ENCODE measurements around the gene FIBP.

Gene FIBP

DNA sequence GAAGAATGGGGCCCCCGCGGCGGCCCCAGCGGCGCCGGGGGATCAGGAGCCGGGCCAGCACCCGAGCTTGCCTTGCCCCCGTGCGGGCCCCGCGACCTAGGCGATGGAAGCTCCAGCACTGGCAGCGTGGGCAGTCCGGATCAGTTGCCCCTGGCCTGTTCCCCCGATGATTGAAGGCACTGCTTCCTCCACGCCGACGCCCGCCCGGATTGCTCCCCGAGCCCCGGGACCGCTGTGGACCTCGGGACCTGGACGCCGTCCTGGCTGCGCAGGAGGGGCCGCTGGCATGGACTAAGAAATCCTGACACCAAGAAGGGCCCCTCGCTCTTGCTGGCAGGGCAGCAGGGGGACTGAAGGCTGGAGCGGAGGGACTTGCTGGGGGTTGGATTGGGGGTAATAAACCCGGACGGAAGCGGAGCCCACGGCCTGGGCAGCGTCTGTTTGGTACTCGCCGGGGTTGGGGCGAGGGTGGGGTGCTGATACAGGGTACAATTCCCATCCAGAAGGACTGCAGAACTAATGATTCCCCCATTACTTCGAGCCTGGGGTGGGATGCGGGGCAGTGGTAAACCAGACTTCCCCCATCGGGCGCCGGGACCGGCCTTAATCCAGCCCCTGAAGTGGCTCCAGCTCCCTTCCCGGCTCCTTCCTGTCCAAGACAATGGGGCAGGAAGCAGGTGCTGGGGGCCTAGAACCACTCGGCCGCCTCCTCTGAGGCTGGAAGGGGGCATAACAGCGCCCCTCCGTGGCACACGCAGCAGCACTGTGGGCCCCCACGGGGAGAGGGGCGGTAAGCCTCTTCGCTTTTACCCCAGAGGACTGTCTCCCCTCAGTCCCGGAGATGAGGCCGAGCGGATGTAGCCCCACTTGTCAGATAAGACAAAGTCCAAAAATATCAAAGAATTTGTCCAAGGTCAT, 3.2 kb upstream of the FIBP start:
- no peak for DNase-seq (ENCODE audit: low spot score)
- TF ChIP-seq, protein P1, sequence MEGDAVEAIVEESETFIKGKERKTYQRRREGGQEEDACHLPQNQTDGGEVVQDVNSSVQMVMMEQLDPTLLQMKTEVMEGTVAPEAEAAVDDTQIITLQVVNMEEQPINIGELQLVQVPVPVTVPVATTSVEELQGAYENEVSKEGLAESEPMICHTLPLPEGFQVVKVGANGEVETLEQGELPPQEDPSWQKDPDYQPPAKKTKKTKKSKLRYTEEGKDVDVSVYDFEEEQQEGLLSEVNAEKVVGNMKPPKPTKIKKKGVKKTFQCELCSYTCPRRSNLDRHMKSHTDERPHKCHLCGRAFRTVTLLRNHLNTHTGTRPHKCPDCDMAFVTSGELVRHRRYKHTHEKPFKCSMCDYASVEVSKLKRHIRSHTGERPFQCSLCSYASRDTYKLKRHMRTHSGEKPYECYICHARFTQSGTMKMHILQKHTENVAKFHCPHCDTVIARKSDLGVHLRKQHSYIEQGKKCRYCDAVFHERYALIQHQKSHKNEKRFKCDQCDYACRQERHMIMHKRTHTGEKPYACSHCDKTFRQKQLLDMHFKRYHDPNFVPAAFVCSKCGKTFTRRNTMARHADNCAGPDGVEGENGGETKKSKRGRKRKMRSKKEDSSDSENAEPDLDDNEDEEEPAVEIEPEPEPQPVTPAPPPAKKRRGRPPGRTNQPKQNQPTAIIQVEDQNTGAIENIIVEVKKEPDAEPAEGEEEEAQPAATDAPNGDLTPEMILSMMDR (IDR thresholded peaks at IDR 0.05; ENCODE audit: borderline replicate concordance, control extremely low read depth, extremely low read depth, insufficient read depth, missing control alignments), result peak; percentile 73
- in situ Hi-C loops (cut with MboI; ENCODE audit: low sequenced_read_pairs, unreplicated experiment), result no loop called here

DNA sequence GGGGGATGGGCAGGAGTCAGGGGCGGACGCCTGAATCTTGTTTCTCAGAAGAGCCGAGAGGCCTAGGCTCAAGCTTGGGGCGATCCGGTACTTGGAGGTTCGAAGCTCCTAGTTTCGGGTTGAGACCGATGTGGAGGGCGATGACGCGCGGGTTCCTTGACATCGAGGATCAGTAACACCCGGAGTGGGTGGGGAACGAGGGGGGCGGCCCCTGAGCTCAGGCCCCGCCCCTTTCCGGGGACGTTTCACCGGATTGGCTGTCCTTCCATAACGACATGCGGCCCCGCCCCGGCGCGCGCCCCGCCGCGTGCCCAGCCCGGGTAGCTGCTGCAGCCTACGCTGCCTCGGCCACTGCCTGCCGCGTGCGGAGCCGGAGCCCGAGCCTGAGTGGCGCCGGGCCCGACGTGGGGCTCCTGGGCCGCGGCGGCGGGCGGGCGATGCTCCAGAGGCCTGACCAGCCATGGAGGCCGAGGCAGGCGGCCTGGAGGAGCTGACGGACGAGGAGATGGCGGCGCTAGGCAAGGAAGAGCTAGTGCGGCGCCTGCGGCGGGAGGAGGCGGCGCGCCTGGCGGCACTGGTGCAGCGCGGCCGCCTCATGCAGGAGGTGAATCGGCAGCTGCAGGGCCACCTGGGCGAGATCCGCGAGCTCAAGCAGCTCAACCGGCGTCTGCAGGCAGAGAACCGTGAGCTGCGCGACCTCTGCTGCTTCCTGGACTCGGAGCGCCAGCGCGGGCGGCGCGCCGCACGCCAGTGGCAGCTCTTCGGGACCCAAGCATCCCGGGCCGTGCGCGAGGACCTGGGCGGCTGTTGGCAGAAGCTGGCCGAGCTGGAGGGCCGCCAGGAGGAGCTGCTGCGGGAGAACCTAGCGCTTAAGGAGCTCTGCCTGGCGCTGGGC, 2.3 kb upstream of the FIBP start, which contains the start of gene CCDC85B:
Gene CCDC85B (plus strand): TSS at position 350 of the 895 bp plus-strand sequence. CDS start 111 bp downstream, at position 461.
- TF ChIP-seq, protein P1 (IDR thresholded peaks at IDR 0.05; ENCODE audit: borderline replicate concordance, control extremely low read depth, extremely low read depth, insufficient read depth, missing control alignments), result no peak
- in situ Hi-C loops (cut with MboI; ENCODE audit: low sequenced_read_pairs, unreplicated experiment), result no loop called here
- DNase-seq (ENCODE audit: low spot score), result peak; percentile 96

DNA sequence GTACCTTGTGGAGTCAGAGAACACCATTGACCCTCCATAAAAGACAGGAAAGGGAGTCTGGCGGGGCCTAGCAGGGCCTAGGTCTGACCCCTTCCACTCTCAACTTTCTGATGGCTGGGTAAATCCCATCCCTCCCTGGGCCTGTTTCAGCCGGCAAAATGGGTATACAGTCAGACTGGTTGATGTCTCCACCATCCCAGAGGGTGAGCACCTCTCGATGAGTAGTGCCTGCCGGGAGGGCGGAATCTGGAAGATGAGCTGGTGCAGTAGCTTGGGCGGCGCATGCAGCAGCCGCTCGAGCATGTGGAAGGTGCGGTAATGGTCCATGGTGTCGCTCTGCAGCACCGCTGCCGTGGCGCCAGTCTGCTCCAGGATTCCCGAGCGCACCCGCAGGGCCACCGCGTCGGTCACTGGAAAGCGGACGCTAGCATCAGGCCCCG, 528 bp downstream of the FIBP start:
- in situ Hi-C loops (cut with MboI; ENCODE audit: low sequenced_read_pairs, unreplicated experiment), result no loop called here
- no peak for DNase-seq (ENCODE audit: low spot score)
- TF ChIP-seq, protein P1 (IDR thresholded peaks at IDR 0.05; ENCODE audit: borderline replicate concordance, control extremely low read depth, extremely low read depth, insufficient read depth, missing control alignments), result peak; percentile 0

DNA sequence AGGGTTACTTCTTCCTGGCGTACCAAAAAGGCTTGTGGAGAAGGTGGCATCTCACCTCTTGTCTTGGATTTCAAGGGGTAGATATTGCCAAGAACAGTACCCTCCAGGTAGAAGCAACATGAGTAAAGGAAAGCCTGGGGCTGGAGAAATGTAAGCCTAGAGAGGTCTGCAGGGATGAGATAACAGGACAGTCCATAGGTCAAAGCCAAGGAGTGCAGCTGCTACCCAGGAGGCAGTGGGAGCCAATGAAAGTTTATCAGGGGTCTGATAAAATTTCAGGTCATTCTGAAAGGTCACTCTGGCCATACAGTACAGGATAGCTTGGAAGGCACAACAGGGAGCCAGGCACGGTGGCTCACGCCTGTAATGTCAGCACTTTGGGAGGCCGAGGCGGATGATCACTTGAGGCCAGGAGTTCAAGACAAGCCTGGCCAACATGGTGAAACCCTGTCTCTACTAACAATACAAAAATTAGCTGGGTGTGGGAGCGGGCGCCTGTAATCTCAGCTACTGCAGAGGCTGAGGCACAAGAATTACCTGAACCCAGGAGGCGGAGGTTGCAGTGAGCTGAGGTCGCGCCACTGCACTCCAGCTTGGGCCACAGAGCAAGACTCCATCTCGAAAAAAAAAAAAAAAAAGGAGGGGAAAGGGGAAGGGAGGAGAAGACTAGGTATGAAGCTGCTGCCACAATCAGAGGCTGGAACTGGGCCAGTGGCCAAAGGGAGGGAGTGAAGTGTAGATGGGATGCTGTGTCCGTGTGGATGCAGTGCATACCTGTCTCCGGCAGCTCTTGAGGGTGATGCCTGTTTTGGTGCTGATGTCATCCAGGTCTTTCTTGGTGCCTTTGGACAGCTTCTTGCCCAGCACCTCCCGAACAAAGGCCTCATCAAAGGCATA, 1.2 kb downstream of the FIBP start:
- in situ Hi-C loops (cut with MboI; ENCODE audit: low sequenced_read_pairs, unreplicated experiment), result no loop called here
- TF ChIP-seq, protein P1 (IDR thresholded peaks at IDR 0.05; ENCODE audit: borderline replicate concordance, control extremely low read depth, extremely low read depth, insufficient read depth, missing control alignments), result no peak
- no peak for DNase-seq (ENCODE audit: low spot score)

DNA sequence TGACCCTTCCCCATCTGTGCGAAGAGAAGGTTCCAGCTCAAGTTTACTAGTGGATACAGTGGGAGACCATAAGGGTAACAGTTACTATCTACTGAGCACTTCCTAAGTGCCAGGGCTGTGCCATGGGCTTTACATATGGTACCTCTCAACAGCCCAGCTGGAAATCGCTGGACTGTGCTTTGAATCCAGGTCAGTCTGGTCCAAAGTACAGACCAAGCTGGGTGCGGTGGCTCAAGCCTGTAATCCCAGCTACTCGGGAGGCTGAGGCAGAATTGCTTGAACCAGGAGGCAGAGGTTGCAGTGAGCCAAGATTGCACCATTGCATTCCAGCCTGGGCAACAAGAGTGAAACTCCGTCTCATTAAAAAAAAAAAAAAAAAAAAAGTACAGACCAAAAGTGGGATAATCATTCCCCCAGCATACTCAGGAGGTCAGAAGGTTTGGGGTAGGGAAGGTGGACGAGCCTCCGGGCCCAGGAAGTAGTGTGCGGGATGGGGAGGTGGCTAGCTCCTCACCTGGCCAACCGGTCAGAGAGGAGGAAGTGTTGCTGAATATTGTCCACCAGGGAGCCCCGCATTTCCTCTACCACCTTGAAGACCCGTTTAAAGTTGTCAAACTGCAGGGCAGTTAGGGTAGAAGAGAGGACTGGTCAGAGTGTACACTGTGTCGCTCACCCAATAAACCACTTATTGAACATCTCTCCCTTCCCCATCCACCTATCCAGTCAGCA, 2.3 kb downstream of the FIBP start:
- no peak for DNase-seq (ENCODE audit: low spot score)
- in situ Hi-C loops (cut with MboI; ENCODE audit: low sequenced_read_pairs, unreplicated experiment), result no loop called here
- TF ChIP-seq, protein P1 (IDR thresholded peaks at IDR 0.05; ENCODE audit: borderline replicate concordance, control extremely low read depth, extremely low read depth, insufficient read depth, missing control alignments), result no peak
